ENCODE results near the gene ARHGAP21. TPM values are rescaled to one million over a fixed set of nuclear protein-coding genes. Genes with fewer than 3 reads are reported as not detected.
"Not testable (repeated sequence)": the region's sequence is repeated elsewhere in the genome, so short reads cannot be mapped to it uniquely, and the experiment has no call there.

The ARHGAP21 gene
- total RNA-seq, 1 experiment from 2014 or later = 70.1 TPM

DNA sequence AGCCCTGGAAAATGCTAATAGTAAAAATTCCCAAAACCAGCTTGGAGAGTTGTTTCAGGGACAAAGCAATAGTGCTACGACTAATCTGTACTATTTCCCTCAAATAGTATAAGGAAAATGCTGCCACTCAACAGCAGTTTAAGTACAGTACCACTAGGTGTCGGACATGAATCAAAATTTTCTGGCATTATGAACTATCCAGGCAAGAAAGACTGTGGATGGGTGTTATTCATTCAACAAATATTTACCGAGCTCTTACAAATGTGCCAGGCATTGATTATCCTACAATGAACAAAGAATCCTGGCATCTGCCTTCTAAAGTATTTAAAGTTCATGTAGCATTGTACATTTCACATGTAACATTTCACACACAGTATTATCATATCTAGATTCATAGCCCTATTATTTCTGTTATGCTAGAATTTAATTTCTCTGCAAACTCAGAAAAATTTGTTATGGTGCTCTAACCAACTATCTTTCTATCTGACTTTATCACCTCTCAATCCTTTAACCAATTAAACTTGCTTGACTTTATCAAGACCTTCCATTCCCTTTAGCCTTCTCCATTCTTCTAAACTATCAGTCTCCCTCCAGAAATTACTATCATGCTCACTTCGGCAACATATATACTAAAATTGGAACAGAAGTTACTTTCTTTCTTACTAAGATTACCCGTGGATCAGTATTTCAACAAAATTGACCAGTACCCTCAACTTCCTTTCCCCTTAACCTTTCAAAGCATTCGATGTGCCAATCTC lies 80.6 kb downstream of the ARHGAP21 start:
- DNase-seq (ENCODE audit: low read depth) = peak; percentile 77

DNA sequence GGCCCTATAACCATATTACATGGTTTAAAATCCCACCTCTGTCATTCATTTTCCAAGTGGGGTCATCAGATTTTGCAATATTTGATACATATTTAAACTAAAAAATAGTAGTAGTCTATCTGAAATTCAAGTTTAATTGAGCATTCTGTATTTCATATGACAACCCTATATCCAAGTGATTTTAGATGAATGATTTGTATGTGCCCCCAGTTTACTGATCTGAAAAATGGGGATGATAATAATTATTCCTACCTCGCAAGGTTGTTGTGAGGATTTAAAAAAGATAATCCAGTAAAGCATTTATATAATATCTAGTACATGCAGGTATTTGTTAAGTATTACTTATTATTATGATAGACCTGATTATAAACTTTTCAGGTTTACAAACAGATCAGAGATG lies 84.6 kb downstream of the ARHGAP21 start:
- DNase-seq (ENCODE audit: low read depth) = no peak

DNA sequence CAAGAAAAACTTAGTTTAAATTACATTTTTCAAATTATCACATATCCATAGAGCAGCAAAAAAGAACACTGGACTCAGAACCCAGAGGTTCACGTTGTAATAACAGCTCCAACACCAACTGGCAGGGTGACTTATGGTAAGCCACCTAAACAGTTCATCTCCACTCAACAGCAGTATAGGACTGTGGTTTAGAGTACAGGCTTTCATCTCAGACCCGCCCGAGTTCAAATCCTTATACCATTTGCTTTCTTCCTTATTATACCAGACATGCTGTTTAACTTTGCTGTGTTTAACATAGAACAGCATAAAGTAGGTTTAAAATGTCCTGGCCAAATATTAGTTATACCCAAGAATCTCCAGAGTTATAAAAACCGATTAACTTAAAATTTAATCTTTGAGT lies 97.9 kb downstream of the ARHGAP21 start:
- no peak for DNase-seq (ENCODE audit: low read depth)

DNA sequence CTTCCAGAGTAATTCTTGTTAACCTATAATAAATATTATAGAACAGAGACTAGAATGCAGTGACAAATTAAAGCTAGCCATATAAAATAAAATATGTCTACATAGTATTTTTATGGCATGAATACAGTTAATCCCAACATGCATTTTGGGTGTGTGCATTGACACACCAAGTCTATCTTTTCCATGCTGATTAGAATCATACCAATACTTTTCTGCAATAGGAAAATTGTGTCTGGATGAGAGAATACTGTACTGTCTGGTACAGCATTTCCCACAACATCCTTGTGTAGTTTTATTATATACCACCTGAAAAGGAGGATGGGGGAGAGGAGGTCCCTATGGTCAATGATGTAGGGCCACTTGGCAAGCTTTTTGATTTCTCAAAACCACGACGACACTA lies 100.3 kb downstream of the ARHGAP21 start:
- no peak for DNase-seq (ENCODE audit: low read depth)

DNA sequence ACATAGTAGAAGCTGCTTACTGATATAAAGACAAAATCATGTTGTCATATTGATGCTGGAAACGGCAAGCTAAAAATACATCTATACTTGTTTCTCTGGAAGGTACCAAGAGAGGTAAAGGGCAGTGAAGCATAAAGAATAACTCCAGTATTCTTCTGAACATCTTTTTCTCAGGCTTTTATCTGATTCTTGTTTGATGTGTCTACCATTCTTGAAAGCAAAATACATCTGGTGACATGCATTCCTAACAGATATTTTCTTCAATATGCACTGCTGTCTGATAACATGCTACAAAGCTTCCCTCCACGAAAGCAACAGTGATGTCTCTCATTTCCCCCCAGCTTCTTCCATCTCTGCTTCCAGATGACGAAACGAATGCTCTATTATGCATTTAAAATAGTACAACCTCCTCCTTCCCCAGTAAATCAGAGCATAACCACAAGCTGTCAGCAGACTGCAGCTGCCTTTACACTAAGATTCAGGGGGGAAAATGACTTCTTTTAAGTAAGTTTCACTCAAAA lies 100.8 kb downstream of the ARHGAP21 start:
- no peak for DNase-seq (ENCODE audit: low read depth)

DNA sequence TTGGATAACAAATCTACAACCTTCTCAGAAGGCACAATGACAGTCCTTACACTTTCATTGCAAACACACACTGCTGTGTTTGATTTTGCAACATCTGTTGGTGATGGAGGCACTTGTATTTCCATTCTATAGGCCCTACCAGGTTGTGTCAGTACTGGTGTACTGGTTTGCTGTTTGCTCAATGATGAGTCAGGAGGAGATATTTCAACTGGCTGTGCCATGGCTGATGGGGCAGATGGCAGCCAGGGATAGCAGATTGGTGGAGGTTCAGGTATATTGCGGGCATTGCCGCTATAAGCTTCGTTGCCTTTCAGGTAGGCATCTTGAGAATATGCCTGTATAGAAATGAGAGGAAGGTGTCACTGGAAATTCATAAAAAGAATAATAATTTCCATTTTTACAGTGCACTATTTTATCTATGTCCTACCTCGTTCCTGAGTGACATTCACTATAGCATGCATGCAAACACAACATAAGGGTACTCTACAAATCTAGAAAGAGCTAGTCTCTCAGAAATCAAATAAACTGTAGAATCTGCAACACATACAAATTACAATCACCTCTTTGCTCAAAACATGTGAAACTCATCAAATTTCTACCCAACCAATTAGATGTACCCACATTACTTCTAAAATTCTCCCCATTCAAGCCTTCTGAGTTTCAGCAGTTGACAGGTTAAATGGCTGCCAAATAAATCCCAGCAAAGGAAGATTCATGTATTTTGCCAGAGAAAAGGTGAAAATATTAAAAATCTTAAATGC lies 102.5 kb downstream of the ARHGAP21 start:
- DNase-seq (ENCODE audit: low read depth) = not testable (repeated sequence)

DNA sequence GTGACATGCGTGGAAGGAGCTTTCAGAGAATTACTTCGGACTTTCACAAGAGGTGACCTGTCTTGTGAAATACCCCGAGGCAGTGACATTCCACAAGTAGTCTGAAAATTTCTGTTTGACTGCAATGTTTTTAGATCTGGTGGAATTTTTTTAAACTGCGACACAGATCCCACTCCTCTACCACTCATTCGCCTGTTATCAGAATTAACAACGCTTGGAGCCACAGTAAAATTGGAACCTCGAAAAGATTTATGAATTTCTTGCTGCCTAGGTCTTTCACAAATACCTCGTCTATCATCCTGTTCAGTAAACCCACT lies 103.7 kb downstream of the ARHGAP21 start:
- not testable (repeated sequence) for DNase-seq (ENCODE audit: low read depth)

DNA sequence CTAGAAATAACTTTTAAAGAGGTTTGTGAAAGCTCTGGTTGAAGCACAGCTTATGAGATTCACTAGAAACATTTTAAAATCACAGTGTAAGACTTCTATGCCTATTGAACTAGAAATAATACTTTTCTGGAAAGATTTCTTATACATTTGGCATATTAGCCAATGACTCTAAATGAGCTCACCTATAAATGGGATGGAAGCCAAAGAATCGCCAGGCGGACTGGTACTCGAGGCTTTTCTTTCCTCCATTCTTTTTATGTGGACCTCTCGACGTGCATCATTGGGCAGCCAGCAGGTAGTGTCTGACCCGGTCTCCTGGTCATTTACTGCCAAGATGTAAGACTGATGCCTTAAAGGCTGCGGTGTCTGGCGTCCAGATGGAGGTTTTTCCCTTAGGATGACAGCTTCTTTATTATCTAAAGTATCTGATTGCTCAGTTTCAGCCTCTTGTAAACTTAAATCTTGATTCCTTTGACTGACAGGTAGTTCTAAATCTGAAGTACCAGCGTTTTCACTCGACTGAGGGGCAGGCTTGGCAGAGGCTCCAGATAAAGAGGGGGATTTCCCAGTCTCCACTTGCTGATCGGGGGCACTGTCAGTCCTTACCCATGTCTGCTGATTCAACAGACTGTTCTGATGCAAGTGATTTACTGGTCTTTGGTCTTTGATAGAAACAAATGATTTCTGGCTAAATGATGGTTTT lies 104.2 kb downstream of the ARHGAP21 start:
- not testable (repeated sequence) for DNase-seq (ENCODE audit: low read depth)

DNA sequence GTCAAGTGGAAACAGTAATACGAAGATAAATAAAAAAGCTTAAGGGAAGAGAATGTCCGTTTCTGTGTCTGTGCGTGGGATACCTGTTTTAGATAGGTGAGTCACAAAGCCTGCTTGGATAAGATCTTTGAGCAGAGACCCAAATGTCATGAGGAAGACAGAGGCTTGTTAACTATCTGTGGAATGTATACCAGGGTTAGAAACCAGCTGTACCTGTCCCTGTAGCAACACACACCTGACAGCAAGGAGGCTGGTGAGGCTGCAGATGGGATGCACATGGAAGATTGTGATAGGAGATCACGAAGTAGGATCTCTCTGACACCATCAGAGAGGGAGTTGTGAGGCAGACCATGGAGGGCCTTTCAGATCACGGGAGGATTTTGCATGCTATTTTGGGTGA lies 105.3 kb downstream of the ARHGAP21 start:
- no peak for DNase-seq (ENCODE audit: low read depth)

DNA sequence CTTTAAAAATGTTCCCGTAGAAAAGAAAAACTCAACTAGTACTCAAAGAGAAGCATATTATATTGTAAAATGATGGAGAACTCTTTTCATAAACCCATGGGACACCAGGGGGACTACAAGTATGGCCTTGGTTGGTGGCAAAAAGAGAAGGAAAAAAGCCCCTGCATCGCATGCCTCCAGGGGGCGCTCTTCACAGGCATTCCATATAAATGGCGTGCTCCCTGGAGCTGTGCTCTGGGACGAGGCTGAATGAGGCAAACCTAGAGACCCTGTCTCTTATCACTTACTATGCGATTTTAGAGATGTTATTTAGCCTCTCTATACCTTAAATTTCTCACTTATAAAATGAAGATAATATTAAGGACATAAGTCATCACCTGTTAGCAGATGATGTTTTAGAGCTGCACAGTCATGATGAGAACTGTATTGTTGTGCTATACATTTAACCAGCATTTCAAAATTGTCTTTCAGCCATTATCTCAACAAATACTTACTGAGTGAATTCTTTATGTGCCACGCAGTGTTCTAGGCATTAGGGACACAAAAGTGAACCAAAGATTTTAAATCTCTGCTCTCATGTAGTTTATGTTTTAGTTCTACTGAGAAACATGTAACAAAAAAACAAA lies 105.8 kb downstream of the ARHGAP21 start:
- DNase-seq (ENCODE audit: low read depth) = peak; percentile 66

DNA sequence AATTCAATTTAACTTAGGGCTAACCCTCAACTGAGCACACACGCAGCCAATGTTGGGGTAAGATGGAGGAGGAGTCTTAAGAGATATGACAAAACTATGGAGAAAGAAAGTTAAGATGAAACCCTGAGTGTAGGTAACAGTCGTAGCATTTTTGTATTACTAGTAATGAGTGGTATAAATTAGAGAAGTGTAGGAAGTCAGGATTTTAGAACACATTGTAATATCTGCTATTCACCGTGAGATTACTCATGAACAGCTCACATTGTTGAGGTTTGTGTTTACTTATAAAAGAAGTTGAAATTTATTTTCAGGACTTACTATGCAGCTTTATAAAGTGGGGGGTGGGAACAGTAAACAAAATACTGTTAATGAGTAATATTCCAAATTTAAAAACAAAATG lies 107.2 kb downstream of the ARHGAP21 start:
- DNase-seq (ENCODE audit: low read depth) = no peak

DNA sequence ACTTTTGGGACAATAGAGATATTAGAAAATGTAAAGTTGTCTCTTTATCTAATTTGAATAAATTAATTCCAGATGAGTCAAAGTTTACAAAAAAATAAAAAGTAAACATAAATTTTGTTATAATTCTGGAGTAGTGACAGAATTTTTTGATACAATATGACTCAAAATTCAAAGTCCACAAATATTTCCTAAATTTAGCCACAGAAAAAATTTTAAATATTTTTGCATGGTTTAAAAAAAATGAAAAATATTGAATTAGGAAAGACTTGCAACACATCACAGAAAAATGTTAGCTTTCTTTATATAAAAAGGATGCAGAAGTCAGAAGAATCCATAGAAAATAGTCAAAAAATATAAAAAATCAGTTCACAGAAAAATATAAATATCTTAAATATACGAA lies 117.7 kb downstream of the ARHGAP21 start:
- DNase-seq (ENCODE audit: low read depth) = no peak

DNA sequence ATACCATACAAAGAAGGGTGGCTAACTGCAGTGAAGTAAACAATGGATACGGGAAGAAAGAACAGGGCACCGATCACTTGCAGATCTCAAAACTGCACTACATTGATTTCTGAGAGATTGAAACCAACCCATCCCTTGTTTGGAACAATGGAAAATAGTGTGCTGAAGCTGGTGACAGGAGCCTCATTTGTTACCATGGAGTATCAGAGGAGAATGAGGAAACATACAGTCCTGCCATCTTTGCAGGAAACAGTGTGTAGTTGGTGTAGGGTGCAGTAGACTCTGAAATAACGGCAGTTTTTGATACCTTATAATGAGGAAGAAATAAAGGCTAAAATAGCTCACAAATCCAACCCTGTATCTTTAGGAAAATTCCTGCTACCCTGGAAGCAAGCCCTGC lies 118.5 kb downstream of the ARHGAP21 start:
- DNase-seq (ENCODE audit: low read depth) = no peak

DNA sequence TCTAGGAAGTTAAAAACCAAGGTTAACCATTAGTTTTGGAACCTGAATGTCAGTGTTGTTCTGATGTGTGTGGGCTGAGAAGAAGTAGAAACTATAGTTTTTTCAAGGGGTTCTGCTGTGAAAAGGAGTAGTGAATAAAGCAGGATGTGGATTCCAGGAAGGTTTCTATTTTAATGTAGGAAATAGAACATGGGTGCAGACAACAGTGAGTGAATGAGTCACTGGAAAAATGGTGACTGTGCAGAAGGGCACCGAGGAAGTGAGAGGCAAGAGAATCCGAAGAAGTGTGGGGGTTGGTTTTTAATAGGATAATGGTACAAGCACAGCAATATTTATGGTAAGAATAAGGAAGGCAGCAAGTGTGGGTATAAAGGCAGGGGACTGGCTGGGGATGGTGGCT lies 120.4 kb downstream of the ARHGAP21 start:
- peak; percentile 83 for DNase-seq (ENCODE audit: low read depth)

DNA sequence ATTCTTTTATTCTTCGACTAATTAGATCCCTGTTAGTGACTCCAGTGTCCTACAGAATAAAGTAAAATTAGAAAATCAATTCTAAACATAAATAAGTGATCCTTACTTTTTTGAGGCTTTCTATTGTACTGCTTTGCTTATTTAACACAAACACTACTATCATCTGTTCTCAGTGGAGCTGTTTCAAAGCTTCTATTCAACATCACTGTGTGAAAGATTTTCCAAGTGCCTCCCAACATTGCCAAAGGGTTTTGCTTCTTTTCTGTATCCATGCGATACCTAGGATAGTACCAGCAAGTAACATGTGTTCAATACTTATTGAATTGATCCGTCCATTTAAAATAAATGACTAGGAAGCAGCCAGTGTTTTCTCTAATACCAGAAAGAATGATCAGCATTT lies 125.7 kb downstream of the ARHGAP21 start:
- DNase-seq (ENCODE audit: low read depth) = no peak

DNA sequence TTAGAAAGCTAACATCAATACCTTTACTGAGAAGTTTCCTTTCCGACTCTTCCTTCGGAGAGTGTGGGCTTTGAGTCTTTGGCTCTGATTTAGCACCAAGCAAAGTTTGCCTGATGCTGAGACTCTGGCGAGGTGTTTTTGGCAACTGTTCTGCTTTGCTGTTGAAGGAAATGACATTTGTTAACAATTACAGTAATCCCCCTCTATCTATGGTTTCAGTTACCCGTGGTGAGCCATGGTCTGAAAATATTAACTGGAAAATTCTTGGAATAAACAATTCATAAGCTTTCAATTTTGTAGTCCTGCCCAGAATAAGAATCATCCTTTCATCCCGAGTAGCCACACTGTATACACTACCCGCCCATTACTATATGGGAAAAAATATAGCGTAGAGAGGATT lies 126.3 kb downstream of the ARHGAP21 start:
- DNase-seq (ENCODE audit: low read depth) = no peak

DNA sequence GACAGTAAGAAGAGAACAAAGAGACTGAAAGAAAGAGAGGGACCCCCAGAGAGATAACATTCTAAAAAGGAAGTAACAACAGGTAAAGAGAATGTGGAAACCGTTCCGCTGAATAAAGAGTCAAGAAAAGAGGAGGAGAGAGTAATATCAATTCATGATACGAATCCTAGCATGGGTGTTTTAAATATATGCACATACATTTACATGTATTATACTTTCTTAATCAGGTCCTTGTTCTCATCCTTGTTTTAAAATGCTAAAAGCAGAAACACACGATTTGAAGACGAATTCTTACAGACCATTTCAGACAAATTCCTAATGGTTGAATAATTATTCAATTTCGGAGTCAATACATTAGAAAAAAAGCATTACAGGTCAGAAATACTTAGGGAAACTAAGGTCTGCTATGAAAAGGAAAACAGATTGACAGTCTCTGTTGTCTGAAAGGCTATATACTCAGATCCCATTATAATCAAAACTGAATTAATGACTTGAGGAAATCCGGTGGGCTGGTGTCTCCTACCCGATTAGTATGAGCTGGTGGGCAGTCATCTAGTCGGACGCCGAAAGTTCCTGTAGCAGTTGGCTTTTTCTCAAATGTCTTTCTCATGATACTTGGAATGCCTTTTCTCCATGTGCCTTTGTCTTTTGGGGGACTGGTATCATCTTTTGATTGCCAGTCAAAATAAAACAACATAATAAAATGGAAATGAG lies 127.3 kb downstream of the ARHGAP21 start:
- DNase-seq (ENCODE audit: low read depth) = no peak

DNA sequence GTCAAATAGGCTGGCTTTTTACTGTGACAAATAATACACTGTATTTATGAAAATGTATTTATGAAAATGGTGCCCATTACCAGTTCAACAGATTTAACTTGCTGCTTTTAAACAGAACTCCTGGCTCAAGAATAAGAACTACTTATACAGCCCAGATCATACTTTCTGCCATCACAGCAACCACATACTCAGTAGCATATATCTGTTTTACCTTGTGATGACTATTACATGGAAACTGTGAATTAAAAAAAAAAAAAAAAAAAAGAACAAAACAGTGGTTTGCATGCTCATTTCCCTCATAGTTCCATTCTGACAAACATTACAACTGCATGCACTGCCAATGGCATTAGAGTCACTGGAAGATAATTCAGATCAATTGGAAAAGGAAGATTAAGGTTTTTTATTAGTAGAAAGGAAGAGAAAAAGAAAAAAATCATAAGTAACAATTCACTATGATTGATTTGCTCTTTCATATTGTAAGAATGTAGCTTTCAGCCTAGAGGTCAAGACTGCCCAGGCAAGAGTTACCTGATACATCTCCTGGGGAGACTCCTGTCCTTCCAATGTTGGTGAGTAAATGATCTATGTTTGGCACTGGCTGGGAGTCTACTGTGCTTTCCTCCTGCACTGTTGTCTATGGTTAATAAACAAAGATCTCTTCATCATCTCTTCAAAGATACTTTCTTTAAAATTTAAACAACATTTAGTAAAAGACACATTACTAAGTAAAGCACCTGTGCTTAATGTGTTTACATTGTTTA lies 132.8 kb downstream of the ARHGAP21 start:
- no peak for DNase-seq (ENCODE audit: low read depth)

DNA sequence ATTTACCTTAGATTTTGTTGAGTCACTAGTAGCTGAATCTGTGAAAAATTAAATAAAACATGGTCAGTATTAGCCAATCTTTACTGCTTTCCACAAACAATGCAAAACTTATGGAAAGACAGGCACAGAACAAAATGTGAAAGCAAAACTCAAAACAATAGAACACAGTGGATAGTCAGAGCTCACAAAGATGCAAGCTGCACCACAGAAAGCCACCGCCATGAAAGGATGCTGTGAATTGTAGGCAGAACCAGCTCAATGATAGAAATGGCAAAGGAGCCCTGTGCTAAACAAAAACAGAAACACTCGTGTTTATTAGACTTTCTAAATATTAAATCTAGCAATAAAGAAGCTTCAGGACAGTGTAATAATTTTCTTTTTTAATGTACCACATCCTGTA lies 134.4 kb downstream of the ARHGAP21 start:
- no peak for DNase-seq (ENCODE audit: low read depth)

DNA sequence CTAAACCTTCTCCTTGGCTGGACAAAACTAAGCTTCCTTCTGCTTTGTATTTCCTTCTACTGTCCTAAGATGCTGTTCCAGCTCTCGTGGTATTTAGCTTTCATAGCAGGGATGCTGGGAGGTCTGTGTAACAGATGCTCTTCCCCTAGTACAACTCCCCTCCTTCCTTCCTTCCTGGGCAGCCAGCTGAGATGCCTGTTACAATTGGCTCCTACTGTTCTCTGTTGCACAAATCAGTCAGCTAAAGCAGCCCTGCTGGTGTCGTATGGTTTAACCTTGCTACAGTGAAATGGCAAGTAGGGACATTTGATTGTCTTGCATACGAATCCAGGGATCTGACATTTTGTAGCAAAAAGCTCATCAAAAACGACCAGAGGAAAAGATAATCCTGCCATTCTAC lies 143.8 kb downstream of the ARHGAP21 start:
- DNase-seq (ENCODE audit: low read depth) = no peak

Measured in HT1080 (cell line).